IMR-90 (cell line): Measurements from ENCODE around the gene DMD. TPM values are rescaled to one million over a fixed set of nuclear protein-coding genes. Genes with fewer than 3 reads are reported as not detected.

Experiments
- ATAC-seq: fragments of 200-7000 bp; cut with Tn5 transposase; 2 replicates; pipeline ENCODE4 v1.9.1; 2020; ENCODE audit warnings: low read depth, mild to moderate bottlenecking, moderate library complexity
- BruUV-seq: library from RNA; stranded (reverse); fragments of 400-500 nt; replicated peaks from 2 replicates; lab custom pipeline; 2021; lab: Mats Ljungman, UMichigan
- CTCF ChIA-PET: fragments of 300-600 bp; formaldehyde crosslinking; extraction: SDS; loops from one replicate; lab custom pipeline; 2021; ENCODE audit warnings: antibody characterized with exemption; lab: Yijun Ruan, JAX
- POLR2A ChIA-PET: fragments of 300-600 bp; sonication (Branson Sonifier 250); formaldehyde crosslinking; loops from one replicate; lab custom pipeline; 2022; ENCODE audit warnings: antibody characterized with exemption; ENCODE audit not compliant: unreplicated experiment; lab: Charles Lee
- DNase-seq: peaks from one replicate; pipeline ENCODE4 v3.0.0; 2013
- H2AFZ ChIP-seq: replicated peaks from 2 replicates; pipeline ENCODE3; 2013; ENCODE audit warnings: low read length, mild to moderate bottlenecking; ENCODE audit not compliant: poor library complexity
- H2AK5ac ChIP-seq: 2 replicates; pipeline ENCODE4 v1.6.1; 2013; ENCODE audit warnings: low read depth, low read length, inconsistent platforms
- H2AK9ac ChIP-seq: replicated peaks from 2 replicates; pipeline ENCODE3; 2013; ENCODE audit warnings: mild to moderate bottlenecking, low read depth, low read length, moderate library complexity; ENCODE audit not compliant: poor library complexity
- H2BK120ac ChIP-seq: 2 replicates; pipeline ENCODE4 v1.6.1; 2013; ENCODE audit warnings: low read depth, low read length, inconsistent platforms
- H2BK15ac ChIP-seq: 3 replicates; pipeline ENCODE4 v1.6.1; 2013; ENCODE audit warnings: low read depth, low read length, inconsistent platforms
- H2BK20ac ChIP-seq: 2 replicates; pipeline ENCODE4 v1.6.1; 2013; ENCODE audit warnings: low read depth, mild to moderate bottlenecking, inconsistent platforms, low read length, moderate library complexity
- H2BK5ac ChIP-seq: 2 replicates; pipeline ENCODE4 v1.6.1; 2013; ENCODE audit warnings: mild to moderate bottlenecking, low read depth, low read length, inconsistent platforms; ENCODE audit not compliant: poor library complexity, severe bottlenecking
- H3K14ac ChIP-seq: replicated peaks from 2 replicates; pipeline ENCODE4 v1.6.1; 2013; ENCODE audit warnings: low read depth, low read length, inconsistent platforms
- H3K18ac ChIP-seq: 2 replicates; pipeline ENCODE4 v1.6.1; 2013; ENCODE audit warnings: low read depth, low read length, control low read depth
- H3K23ac ChIP-seq: 2 replicates; pipeline ENCODE4 v1.6.1; 2013; ENCODE audit warnings: low read depth, low read length, inconsistent platforms
- H3K27ac ChIP-seq: 2 replicates; pipeline ENCODE4 v1.5.1; 2013; ENCODE audit warnings: mild to moderate bottlenecking, control low read depth, low read length; ENCODE audit not compliant: insufficient read depth
- H3K27me3 ChIP-seq: 2 replicates; pipeline ENCODE4 v1.6.1; 2013; ENCODE audit warnings: low read length; ENCODE audit not compliant: control insufficient read depth, insufficient read depth
- H3K36me3 ChIP-seq: 2 replicates; pipeline ENCODE4 v1.6.1; 2013; ENCODE audit warnings: low read length, mixed read lengths; ENCODE audit not compliant: control insufficient read depth, insufficient read depth
- H3K4ac ChIP-seq: 2 replicates; pipeline ENCODE4 v1.6.1; 2013; ENCODE audit warnings: low read depth, low read length, inconsistent platforms
- H3K4me1 ChIP-seq: 2 replicates; pipeline ENCODE4 v1.6.1; 2013; ENCODE audit warnings: low read length, mixed read lengths; ENCODE audit not compliant: control insufficient read depth, insufficient read depth
- H3K4me2 ChIP-seq: 2 replicates; pipeline ENCODE4 v1.6.1; 2013; ENCODE audit warnings: low read depth, mild to moderate bottlenecking, control low read depth, low read length, moderate library complexity
- H3K4me3 ChIP-seq: 2 replicates; pipeline ENCODE4 v1.5.1; 2013; ENCODE audit warnings: low read depth, mild to moderate bottlenecking, control low read depth, low read length, moderate library complexity; ENCODE audit not compliant: insufficient read depth
- H3K56ac ChIP-seq: 2 replicates; pipeline ENCODE4 v1.6.1; 2013; ENCODE audit warnings: low read length, inconsistent platforms; ENCODE audit not compliant: insufficient read depth; ENCODE audit errors: extremely low read depth
- H3K79me1 ChIP-seq, 2 experiments: 2 replicates each; pipeline ENCODE4 v1.6.1; 2013; ENCODE audit warnings: low read length in 2 of 2, inconsistent platforms in 1 of 2, low read depth in 1 of 2
- H3K9ac ChIP-seq: 2 replicates; pipeline ENCODE4 v1.6.1; 2013; ENCODE audit warnings: low read depth, low read length, control low read depth
- H3K9me1 ChIP-seq: 2 replicates; pipeline ENCODE4 v1.6.1; 2013; ENCODE audit warnings: low read length, inconsistent platforms; ENCODE audit not compliant: insufficient read depth
- H3K9me3 ChIP-seq: 2 replicates; pipeline ENCODE4 v1.6.1; 2013; ENCODE audit warnings: low read length; ENCODE audit not compliant: control insufficient read depth, insufficient read depth
- H4K20me1 ChIP-seq: 2 replicates; pipeline ENCODE4 v1.6.1; 2013; ENCODE audit warnings: low read length, inconsistent platforms; ENCODE audit not compliant: insufficient read depth
- H4K5ac ChIP-seq: 2 replicates; pipeline ENCODE4 v1.6.1; 2013; ENCODE audit warnings: mild to moderate bottlenecking, low read depth, low read length, control low read depth
- H4K8ac ChIP-seq, 2 experiments: 2 replicates each; pipeline ENCODE4 v1.6.1; 2013; ENCODE audit warnings: low read depth in 2 of 2, low read length in 2 of 2, control low read depth in 1 of 2, inconsistent platforms in 1 of 2
- H4K91ac ChIP-seq: 2 replicates; pipeline ENCODE4 v1.6.1; 2013; ENCODE audit warnings: low read depth, low read length, inconsistent platforms; ENCODE audit not compliant: insufficient read depth
- CTCF ChIP-seq: conservative IDR thresholded peaks from 2 replicates; pipeline ENCODE4 v1.5.1; 2012; ENCODE audit warnings: mild to moderate bottlenecking, low read depth, low read length, improper control_type of control experiment
- MXI1 ChIP-seq: IDR thresholded peaks from 2 replicates; pipeline ENCODE4 v1.6.1; 2012; ENCODE audit warnings: low read depth, mild to moderate bottlenecking, low read length, moderate library complexity, borderline replicate concordance
- RCOR1 ChIP-seq: IDR thresholded peaks from 2 replicates; pipeline ENCODE4 v1.6.1; 2012; ENCODE audit warnings: mild to moderate bottlenecking, low read length, improper control_type of control experiment; ENCODE audit not compliant: insufficient replicate concordance
- SMC3 ChIP-seq: fragments of 150-350 bp; IDR thresholded peaks from 2 replicates; pipeline ENCODE4 v1.6.1; 2016; ENCODE audit warnings: low read depth, mild to moderate bottlenecking, antibody characterized with exemption, low read length, moderate library complexity
- WGBS, 2 experiments: methylation state at CpG; one replicate each; pipeline versions ENCODE4 v1.1.5 to v1.1.7; 2013; ENCODE audit warnings: missing lambda C conversion rate in 2 of 2; ENCODE audit not compliant: insufficient read length in 1 of 2; ENCODE audit errors: extremely low coverage in 2 of 2; 5-methylcytosine and 5-hydroxymethylcytosine counted together
- dilution Hi-C: fragments of 300-500 bp; cut with HindIII; formaldehyde crosslinking; loops from one replicate; pipeline ENCODE4 v1.14.3; 2018; ENCODE audit warnings: low sequenced_read_pairs; ENCODE audit not compliant: unreplicated experiment
- in situ Hi-C: fragments of 300-500 bp; cut with MboI; formaldehyde crosslinking; loops from 3 replicates; pipeline ENCODE4 v1.14.3; 2019; ENCODE audit warnings: low sequenced_read_pairs, inconsistent platforms, mixed read lengths
- intact Hi-C: fragments of 100-400 bp; cut with micrococcal nuclease; formaldehyde crosslinking; loops from 2 replicates; pipeline ENCODE4 v1.10.0; 2022
- polyA plus RNA-seq, 3 experiments: library from polyadenylated mRNA; depleted of rRNA; stranded (reverse); fragments of >200 nt; gene quantifications; 2 replicates each; pipeline ENCODE4 v1.2.3, GENCODE V29; 2012; ENCODE audit warnings: low replicate concordance in 1 of 3
- total RNA-seq: library from RNA; depleted of rRNA; stranded (reverse); fragments of >200 nt; gene quantifications from 2 replicates; pipeline ENCODE4 v1.2.3, GENCODE V29; 2012
- TF ChIP-seq, protein P1 (sequence below): fragments of 150-350 bp; IDR thresholded peaks from 2 replicates; pipeline ENCODE4 v1.6.1; 2017; ENCODE audit warnings: mild to moderate bottlenecking, antibody characterized with exemption, low read length, low read depth

DMD gene
- total and polyA plus RNA-seq, 2 of the 4 experiments (the other 2 are of a cell fraction), result 6.6 to 11.8 TPM

DNA sequence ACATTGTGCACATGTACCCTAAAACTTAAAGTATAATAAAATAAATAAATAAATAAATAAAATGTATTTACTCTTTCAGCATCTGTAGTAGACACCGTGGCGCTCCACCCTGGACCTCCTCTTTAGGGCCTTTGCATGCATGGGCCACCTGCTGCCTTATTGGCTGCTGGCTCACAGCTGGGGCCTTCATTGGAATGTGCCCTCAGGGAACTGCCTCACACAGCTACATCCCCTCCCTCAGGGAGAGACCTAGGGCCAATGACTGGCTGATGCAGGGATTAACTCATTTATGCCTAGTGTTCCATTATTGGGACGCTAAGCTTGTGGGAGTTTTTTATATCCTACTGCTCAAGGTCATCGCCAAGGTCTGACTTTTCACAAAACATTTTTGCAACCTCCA is 1836.6 kb downstream of the DMD start:
- no peak overlapping the region for H2BK20ac ChIP-seq

More for the DNA sequence above, 1836.6 kb downstream of the DMD start:
- CTCF ChIA-PET, result no interaction called here
- no peaks in the 10 kb centered on the region for H3K79me1 ChIP-seq
- no peak overlapping the region for H3K27ac ChIP-seq
- H3K36me3 ChIP-seq, result no peaks in the 10 kb centered on the region
- H3K4ac ChIP-seq, result no peak overlapping the region
- H3K4me1 ChIP-seq, result no peaks in the 10 kb centered on the region
- no peak overlapping the region for H3K23ac ChIP-seq
- no peak overlapping the region for H4K5ac ChIP-seq
- TF ChIP-seq, protein P1, sequence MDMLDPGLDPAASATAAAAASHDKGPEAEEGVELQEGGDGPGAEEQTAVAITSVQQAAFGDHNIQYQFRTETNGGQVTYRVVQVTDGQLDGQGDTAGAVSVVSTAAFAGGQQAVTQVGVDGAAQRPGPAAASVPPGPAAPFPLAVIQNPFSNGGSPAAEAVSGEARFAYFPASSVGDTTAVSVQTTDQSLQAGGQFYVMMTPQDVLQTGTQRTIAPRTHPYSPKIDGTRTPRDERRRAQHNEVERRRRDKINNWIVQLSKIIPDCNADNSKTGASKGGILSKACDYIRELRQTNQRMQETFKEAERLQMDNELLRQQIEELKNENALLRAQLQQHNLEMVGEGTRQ, result no peak
- TF ChIP-seq CTCF (no peak), MXI1 (no peak), SMC3 (no peak), RCOR1 (no peak)
- intact Hi-C loops (no loop called here), in situ Hi-C loops (no loop called here), dilution Hi-C loops (no loop called here)
- H3K9ac ChIP-seq, result no peak overlapping the region
- no peak overlapping the region for H4K91ac ChIP-seq
- no peak overlapping the region for H3K56ac ChIP-seq
- H2BK5ac ChIP-seq, result no peak overlapping the region
- H3K18ac ChIP-seq, result no peak overlapping the region
- WGBS, 2 experiments, result 25% methylated on average over 2 of the region's 4 CpGs; no CpG with 5 or more reads in 1 of the 2 experiments
- no peaks in the 10 kb centered on the region for H4K20me1 ChIP-seq
- POLR2A ChIA-PET, result no interaction called here
- no peak overlapping the region for H4K8ac ChIP-seq
- no peak for ATAC-seq
- no peak overlapping the region for H2BK120ac ChIP-seq
- no peak overlapping the region for H2AFZ ChIP-seq
- BruUV-seq, result no TSS peak
- DNase-seq, result no peak
- H2BK15ac ChIP-seq, result no peak overlapping the region
- no peaks in the 10 kb centered on the region for H3K9me3 ChIP-seq
- H3K9me1 ChIP-seq, result no peaks in the 10 kb centered on the region
- no peak overlapping the region for H2AK9ac ChIP-seq
- H3K27me3 ChIP-seq, result no peaks in the 10 kb centered on the region
- H2AK5ac ChIP-seq, result no peak overlapping the region
- H3K4me2 ChIP-seq, result no peak overlapping the region
- no peak overlapping the region for H3K14ac ChIP-seq
- no peak overlapping the region for H3K4me3 ChIP-seq
